AG08396 (cell line): ENCODE results near the gene GPR176.

Experiments
- DNase-seq: peaks from one replicate; pipeline ENCODE4 v3.0.0; 2012; ENCODE audit warnings: low spot score, mixed read lengths

The GPR176 gene

GRCh38 chr15:39919748-39920509, at the start of gene GPR176:
Gene GPR176, minus strand, starts transcription at chr15:39920266. Its CDS starts 240 bp downstream, at chr15:39920026.
- DNase-seq, result peak; percentile 89

- DNase-seq, result no peak
These were observed 48.9 kb upstream of the GPR176 start for GRCh38 chr15:39969002-39969394.

- DNase-seq, result no peak
These were observed 48.4 kb upstream of the GPR176 start for GRCh38 chr15:39968273-39969001.

- no peak for DNase-seq
These were observed 46.5 kb upstream of the GPR176 start for GRCh38 chr15:39966521-39966920.

- DNase-seq, result no peak
These were observed 43.7 kb upstream of the GPR176 start for GRCh38 chr15:39963786-39964185.

- DNase-seq, result peak; percentile 29
These were observed 41.0 kb upstream of the GPR176 start for GRCh38 chr15:39961051-39961450.

- DNase-seq, result no peak
These were observed 40.3 kb upstream of the GPR176 start for GRCh38 chr15:39960411-39960810.

- no peak for DNase-seq
These were observed 39.3 kb upstream of the GPR176 start for GRCh38 chr15:39959411-39959810.

- DNase-seq, result no peak
These were observed 37.4 kb upstream of the GPR176 start for GRCh38 chr15:39957481-39957880.

GRCh38 chr15:39953521-39953920, 33.5 kb upstream of the GPR176 start:
- DNase-seq, result no peak

- DNase-seq, result no peak
These were observed 31.5 kb upstream of the GPR176 start for GRCh38 chr15:39951561-39951960.

- DNase-seq, result no peak
These were observed 28.8 kb upstream of the GPR176 start for GRCh38 chr15:39948817-39949216.

GRCh38 chr15:39947401-39948197, 27.5 kb upstream of the GPR176 start:
- no peak for DNase-seq

- DNase-seq, result no peak
These were observed 26.8 kb upstream of the GPR176 start for GRCh38 chr15:39946862-39947261.

- peak; percentile 50 for DNase-seq
These were observed 24.7 kb upstream of the GPR176 start for GRCh38 chr15:39944726-39945125.

- no peak for DNase-seq
These were observed 22.7 kb upstream of the GPR176 start for GRCh38 chr15:39942753-39943150.

GRCh38 chr15:39942101-39942752, 22.2 kb upstream of the GPR176 start:
- DNase-seq, result no peak

GRCh38 chr15:39939487-39940452, 19.7 kb upstream of the GPR176 start:
- no peak for DNase-seq

GRCh38 chr15:39937696-39938095, 17.6 kb upstream of the GPR176 start:
- DNase-seq, result no peak

GRCh38 chr15:39936681-39937080, 16.6 kb upstream of the GPR176 start:
- no peak for DNase-seq

- no peak for DNase-seq
These were observed 16.1 kb upstream of the GPR176 start for GRCh38 chr15:39936187-39936586.
